OCI-LY3 (cell line): ENCODE measurements around the gene MBNL1.

Experiments used
- H2AFZ ChIP-seq: fragments of 200-600, 300-600 bp; shearing (Covaris generic); 2 replicates; pipeline ENCODE4 v1.6.0; 2014; ENCODE audit warnings: antibody characterized with exemption, low read depth, low read length
- H3K27ac ChIP-seq: fragments of 200-600, 300-600 bp; sonication (generic); 2 replicates; pipeline ENCODE4 v1.5.1; 2014; ENCODE audit warnings: mild to moderate bottlenecking, low read length, moderate library complexity, mixed read lengths
- H3K27me3 ChIP-seq: fragments of 200-600, 300-600 bp; sonication (generic); 2 replicates; pipeline ENCODE4 v1.6.1; 2014; ENCODE audit warnings: low read depth, low read length, mixed read lengths
- H3K36me3 ChIP-seq: fragments of 200-600, 300-600 bp; sonication (generic); replicated peaks from 2 replicates; pipeline ENCODE3; 2014; ENCODE audit warnings: low read depth, low read length, mixed read lengths
- H3K4me1 ChIP-seq: fragments of 300-600, 200-600 bp; sonication (generic); 2 replicates; pipeline ENCODE4 v1.6.1; 2014; ENCODE audit warnings: low read length, mixed read lengths
- H3K4me2 ChIP-seq: fragments of 200-600, 300-600 bp; sonication (generic); 2 replicates; pipeline ENCODE4 v1.6.1; 2014; ENCODE audit warnings: low read length, mixed read lengths
- H3K4me3 ChIP-seq: fragments of 300-600, 200-600 bp; sonication (generic); 2 replicates; pipeline ENCODE4 v1.5.1; 2014; ENCODE audit warnings: antibody characterized with exemption, mild to moderate bottlenecking, low read length, moderate library complexity
- H3K79me2 ChIP-seq: fragments of 300-600, 200-600 bp; shearing (Covaris generic); 2 replicates; pipeline ENCODE4 v1.6.1; 2014; ENCODE audit warnings: mild to moderate bottlenecking, low read length, mixed read lengths
- H3K9ac ChIP-seq: fragments of 300-600, 200-600 bp; shearing (Covaris generic); 2 replicates; pipeline ENCODE4 v1.6.0; 2014; ENCODE audit warnings: mild to moderate bottlenecking, low read length, moderate library complexity
- H3K9me3 ChIP-seq: fragments of 200-600, 300-600 bp; shearing (Covaris generic); 2 replicates; pipeline ENCODE4 v1.6.1; 2014; ENCODE audit warnings: low read length, mixed read lengths; ENCODE audit not compliant: insufficient read depth
- H4K20me1 ChIP-seq: fragments of 200-600, 300-600 bp; sonication (generic); 2 replicates; pipeline ENCODE4 v1.6.1; 2016; ENCODE audit warnings: low read length, mixed read lengths; ENCODE audit not compliant: insufficient read depth
- CTCF ChIP-seq: fragments of 200-600, 300-600 bp; sonication (generic); IDR thresholded peaks from 2 replicates; pipeline ENCODE4 v1.5.1; 2014; ENCODE audit warnings: antibody characterized with exemption, low read length, low read depth
- EZH2phosphoT487 ChIP-seq: fragments of 200-600 bp; shearing (Covaris generic); IDR thresholded peaks from 2 replicates; pipeline ENCODE4 v1.6.1; 2018; ENCODE audit warnings: antibody characterized with exemption, mixed run types, low read depth

Gene MBNL1

DNA sequence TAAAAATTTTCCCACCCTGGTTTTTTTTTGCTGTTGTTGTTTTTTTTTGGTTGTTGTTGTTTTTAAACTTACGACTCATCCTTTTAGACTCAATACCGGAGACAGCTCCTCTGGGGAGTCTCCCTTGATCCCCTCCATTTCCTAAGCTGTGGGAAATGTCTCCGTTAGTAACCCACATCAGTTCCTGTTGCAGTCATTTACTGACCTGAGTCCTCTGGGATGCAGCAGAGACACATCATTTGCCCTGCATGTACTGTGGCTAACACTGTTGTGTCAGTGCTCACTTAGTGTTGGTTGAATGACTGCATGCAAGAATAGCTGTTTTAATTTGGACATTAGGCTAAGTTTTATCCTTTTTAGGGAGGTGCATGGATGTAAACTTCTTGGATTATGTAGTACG lies 83.8 kb downstream of the MBNL1 start:
- no peak overlapping the region for H2AFZ ChIP-seq
- H3K4me2 ChIP-seq = no peak overlapping the region
- peaks cover 97% of the 10 kb centered on the region for H3K79me2 ChIP-seq
- H3K4me3 ChIP-seq = no peak overlapping the region
- H3K27me3 ChIP-seq = no peaks in the 10 kb centered on the region
- H3K9ac ChIP-seq = no peak overlapping the region
- H3K36me3 ChIP-seq = peaks cover 17% of the 10 kb centered on the region
- TF ChIP-seq CTCF (no peak), EZH2phosphoT487 (no peak)
- peaks cover 60% of the 10 kb centered on the region for H3K4me1 ChIP-seq
- H3K9me3 ChIP-seq = no peaks in the 10 kb centered on the region
- H4K20me1 ChIP-seq = peaks cover 94% of the 10 kb centered on the region
- no peak overlapping the region for H3K27ac ChIP-seq

GRCh38 chr3:152353578-152353977 lies 84.8 kb downstream of the MBNL1 start:
- no peak overlapping the region for H3K9ac ChIP-seq
- no peaks in the 10 kb centered on the region for H3K27me3 ChIP-seq
- peaks cover 92% of the 10 kb centered on the region for H4K20me1 ChIP-seq
- H3K27ac ChIP-seq = no peak overlapping the region
- no peaks in the 10 kb centered on the region for H3K9me3 ChIP-seq
- TF ChIP-seq CTCF = no peak
- no peak for TF ChIP-seq EZH2phosphoT487
- peaks cover 54% of the 10 kb centered on the region for H3K4me1 ChIP-seq
- H2AFZ ChIP-seq = no peak overlapping the region
- H3K4me3 ChIP-seq = no peak overlapping the region
- peaks cover 17% of the 10 kb centered on the region for H3K36me3 ChIP-seq
- H3K79me2 ChIP-seq = peaks cover 97% of the 10 kb centered on the region
- H3K4me2 ChIP-seq = no peak overlapping the region

DNA sequence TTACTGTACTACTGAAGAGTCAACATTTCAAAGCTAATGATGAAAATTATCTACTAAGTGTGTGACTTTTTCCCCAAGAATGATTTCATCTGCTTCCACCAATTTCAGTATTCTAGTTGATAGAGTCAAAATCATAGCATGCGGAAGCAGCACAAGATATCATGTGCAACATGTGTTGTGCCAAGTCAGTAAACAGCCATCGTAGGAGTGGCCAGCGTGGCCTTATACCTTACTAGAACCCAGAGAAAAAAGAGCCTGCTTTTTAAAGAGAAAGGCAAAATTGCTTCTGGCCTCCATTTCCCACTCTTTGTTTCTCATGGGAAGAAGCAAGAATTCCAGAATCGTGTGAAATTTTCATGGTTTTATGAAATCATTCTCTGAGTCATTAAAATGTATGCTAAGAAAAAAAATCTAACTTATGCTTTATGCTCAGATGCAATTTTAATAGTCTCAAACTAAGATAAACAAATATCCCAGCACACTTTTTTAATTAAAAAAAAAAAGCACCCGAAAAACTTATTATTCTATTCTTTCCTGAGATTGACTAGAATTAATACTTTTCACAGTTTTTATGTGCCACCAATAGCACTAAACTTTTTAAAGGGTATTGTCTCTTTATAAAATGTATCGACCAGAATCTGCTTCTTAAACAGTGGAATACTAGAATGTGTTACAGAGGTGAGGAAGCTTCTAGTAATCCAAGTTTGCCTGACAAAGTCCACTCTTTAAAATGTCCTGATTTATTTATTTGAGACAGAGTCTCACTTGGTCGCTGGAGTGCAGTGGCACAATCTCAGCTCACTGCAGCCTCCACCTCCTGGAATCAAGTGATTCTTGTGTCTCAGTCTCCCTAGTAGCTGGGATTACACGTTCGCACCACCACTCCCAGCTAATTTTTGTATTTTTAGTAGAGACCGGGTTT lies 87.3 kb downstream of the MBNL1 start:
- H3K36me3 ChIP-seq = peaks cover 13% of the 10 kb centered on the region

More for the DNA sequence above, 87.3 kb downstream of the MBNL1 start:
- H4K20me1 ChIP-seq = peaks cover 86% of the 10 kb centered on the region
- no peak overlapping the region; the same call in 1 of the 2 replicates for H3K4me2 ChIP-seq
- H3K4me1 ChIP-seq = peaks cover 39% of the 10 kb centered on the region
- no peaks in the 10 kb centered on the region for H3K9me3 ChIP-seq
- TF ChIP-seq CTCF (no peak), EZH2phosphoT487 (no peak)
- peaks cover 94% of the 10 kb centered on the region for H3K79me2 ChIP-seq
- H2AFZ ChIP-seq = no peak overlapping the region
- no peak overlapping the region for H3K9ac ChIP-seq
- H3K27ac ChIP-seq = no peak overlapping the region
- no peak overlapping the region for H3K4me3 ChIP-seq
- H3K27me3 ChIP-seq = no peaks in the 10 kb centered on the region
